ENCODE measurements around the gene FLNB.

Gene FLNB

GRCh38 chr3:58183221-58183620 is 175.0 kb downstream of the FLNB start:
- no peak for TF ChIP-seq EZH2 (optimal IDR thresholded peaks at IDR 0.05; ENCODE audit: low read depth, low read length)
- no peak for TF ChIP-seq CTCF (IDR thresholded peaks at IDR 0.05; ENCODE audit: low read length)
- no peak for TF ChIP-seq EZH2phosphoT487 (IDR thresholded peaks at IDR 0.05; ENCODE audit: low read length)
- no peak overlapping the region for H3K4me2 ChIP-seq (ENCODE audit: low read depth, low read length)

GRCh38 chr3:58183891-58184290 is 175.7 kb downstream of the FLNB start:
- Histone ChIP-seq H3K9me2 (replicated peaks; ENCODE audit: insufficient read depth, low read length) (no peaks in the 10 kb centered on the region), H3F3A (ENCODE audit: insufficient read depth, low read length) (no peaks in the 10 kb centered on the region), H3K9ac (ENCODE audit: low read length) (no peak overlapping the region), H3K79me2 (ENCODE audit: low read length) (no peaks in the 10 kb centered on the region), H4K20me1 (ENCODE audit: insufficient read depth, low read length) (no peaks in the 10 kb centered on the region), H3K9me3 (replicated peaks; ENCODE audit: insufficient read depth, low read length) (no peaks in the 10 kb centered on the region), H3K4me3 (ENCODE audit: low read length) (no peak overlapping the region), H3K4me2 (ENCODE audit: low read depth, low read length) (no peak overlapping the region), H3K36me3 (replicated peaks; ENCODE audit: insufficient read depth, low read length) (no peaks in the 10 kb centered on the region), H3K27ac (ENCODE audit: low read length) (no peak overlapping the region), H2AFZ (ENCODE audit: low read length) (no peak overlapping the region), H3K4me1 (ENCODE audit: low read length) (no peaks in the 10 kb centered on the region), H3K27me3 (replicated peaks; ENCODE audit: insufficient read depth, low read length) (no peaks in the 10 kb centered on the region)
- DNase-seq = no peak
- TF ChIP-seq EZH2phosphoT487 (IDR thresholded peaks at IDR 0.05; ENCODE audit: low read length) = no peak
- no peak for TF ChIP-seq EZH2 (optimal IDR thresholded peaks at IDR 0.05; ENCODE audit: low read depth, low read length)
- TF ChIP-seq CTCF (IDR thresholded peaks at IDR 0.05; ENCODE audit: low read length) = no peak

More at GRCh38 chr3:58183221-58183620, 175.0 kb downstream of the FLNB start:
- H3K79me2 ChIP-seq (ENCODE audit: low read length) = no peaks in the 10 kb centered on the region
- H3K4me1 ChIP-seq (ENCODE audit: low read length) = 0 out of 2 replicates have a peak, but pooled peaks cover 6% of the 10 kb centered on the region
- no peaks in the 10 kb centered on the region for H3K27me3 ChIP-seq (replicated peaks; ENCODE audit: insufficient read depth, low read length)
- H3K9ac ChIP-seq (ENCODE audit: low read length) = no peak overlapping the region
- no peak for DNase-seq
- H4K20me1 ChIP-seq (ENCODE audit: insufficient read depth, low read length) = no peaks in the 10 kb centered on the region
- H3K27ac ChIP-seq (ENCODE audit: low read length) = no peak overlapping the region
- no peak overlapping the region for H3K4me3 ChIP-seq (ENCODE audit: low read length)
- no peaks in the 10 kb centered on the region for H3F3A ChIP-seq (ENCODE audit: insufficient read depth, low read length)
- H3K9me3 ChIP-seq (replicated peaks; ENCODE audit: insufficient read depth, low read length) = no peaks in the 10 kb centered on the region
- H3K36me3 ChIP-seq (replicated peaks; ENCODE audit: insufficient read depth, low read length) = no peaks in the 10 kb centered on the region
- H2AFZ ChIP-seq (ENCODE audit: low read length) = no peak overlapping the region
- no peaks in the 10 kb centered on the region for H3K9me2 ChIP-seq (replicated peaks; ENCODE audit: insufficient read depth, low read length)

- no peaks in the 10 kb centered on the region for H3K36me3 ChIP-seq (replicated peaks; ENCODE audit: insufficient read depth, low read length)
- TF ChIP-seq CTCF (IDR thresholded peaks at IDR 0.05; ENCODE audit: low read length) (no peak), EZH2 (optimal IDR thresholded peaks at IDR 0.05; ENCODE audit: low read depth, low read length) (no peak), EZH2phosphoT487 (IDR thresholded peaks at IDR 0.05; ENCODE audit: low read length) (no peak)
- H3K9me3 ChIP-seq (replicated peaks; ENCODE audit: insufficient read depth, low read length) = no peaks in the 10 kb centered on the region
- no peak overlapping the region for H3K27ac ChIP-seq (ENCODE audit: low read length)
- H3K27me3 ChIP-seq (replicated peaks; ENCODE audit: insufficient read depth, low read length) = no peaks in the 10 kb centered on the region
- H3K9ac ChIP-seq (ENCODE audit: low read length) = no peak overlapping the region
- H3K9me2 ChIP-seq (replicated peaks; ENCODE audit: insufficient read depth, low read length) = no peaks in the 10 kb centered on the region
- no peaks in the 10 kb centered on the region for H3K4me1 ChIP-seq (ENCODE audit: low read length)
- no peak for DNase-seq
- no peak overlapping the region for H3K4me3 ChIP-seq (ENCODE audit: low read length)
- H3K79me2 ChIP-seq (ENCODE audit: low read length) = no peaks in the 10 kb centered on the region
- no peak overlapping the region for H2AFZ ChIP-seq (ENCODE audit: low read length)
- H4K20me1 ChIP-seq (ENCODE audit: insufficient read depth, low read length) = no peaks in the 10 kb centered on the region
- H3F3A ChIP-seq (ENCODE audit: insufficient read depth, low read length) = no peaks in the 10 kb centered on the region
- no peak overlapping the region for H3K4me2 ChIP-seq (ENCODE audit: low read depth, low read length)
These were observed 176.2 kb downstream of the FLNB start for GRCh38 chr3:58184309-58184981.
